Keratinocyte (primary cell): Measurements from ENCODE around the gene PROM1. TPM values are rescaled to one million over a fixed set of nuclear protein-coding genes. Genes with fewer than 3 reads are reported as not detected.

Experiments
- DNase-seq: peaks from one replicate; pipeline ENCODE4 v3.0.0-alpha.2; 2011; ENCODE audit warnings: low read depth, missing footprints, low spot score
- FAIRE-seq: peaks from 2 replicates; lab custom pipeline; 2011; peaks lifted over from hg19 to GRCh38; lab: Jason Lieb, UNC
- H2AFZ ChIP-seq: 2 replicates; pipeline ENCODE4 v1.6.0; 2012; ENCODE audit warnings: low read length, control low read depth, inconsistent platforms; ENCODE audit not compliant: control insufficient read depth
- H3K27ac ChIP-seq: 2 replicates; pipeline ENCODE4 v1.5.1; 2011; ENCODE audit warnings: low read length; ENCODE audit not compliant: control insufficient read depth, insufficient read depth
- H3K27me3 ChIP-seq: 3 replicates; pipeline ENCODE4 v1.6.0; 2011; ENCODE audit warnings: low read length; ENCODE audit not compliant: control insufficient read depth, insufficient read depth; ENCODE audit errors: extremely low read depth
- H3K36me3 ChIP-seq, 2 experiments: 2 replicates in 1 of 2; 3 replicates in 1 of 2; pipeline ENCODE4 v1.5.1; 2011; ENCODE audit warnings: low read length in 2 of 2, mild to moderate bottlenecking in 1 of 2; ENCODE audit not compliant: control insufficient read depth in 2 of 2, insufficient read depth in 2 of 2; ENCODE audit errors: extremely low read depth in 1 of 2
- H3K4me1 ChIP-seq: 3 replicates; pipeline ENCODE4 v1.5.1; 2011; ENCODE audit warnings: low read length; ENCODE audit not compliant: control insufficient read depth, insufficient read depth; ENCODE audit errors: extremely low read depth
- H3K4me2 ChIP-seq: 3 replicates; pipeline ENCODE4 v1.6.0; 2011; ENCODE audit warnings: low read depth, low read length; ENCODE audit not compliant: control insufficient read depth, insufficient read depth; ENCODE audit errors: extremely low read depth
- H3K4me3 ChIP-seq, 3 experiments: fragments of 200-600 bp in 1 of 3; sonication (generic) in 1 of 3; 2 replicates in 2 of 3; 3 replicates in 1 of 3; pipeline ENCODE4 v1.5.1; 2011 to 2016; ENCODE audit warnings: low read length in 3 of 3, mild to moderate bottlenecking in 3 of 3, control low read depth in 2 of 3, inconsistent platforms in 1 of 3, low read depth in 1 of 3, mixed read lengths in 1 of 3, mixed run types in 1 of 3, moderate library complexity in 1 of 3; ENCODE audit not compliant: control insufficient read depth in 2 of 3, insufficient read depth in 2 of 3; ENCODE audit errors: extremely low read depth in 1 of 3
- H3K79me2 ChIP-seq: 2 replicates; pipeline ENCODE4 v1.6.0; 2012; ENCODE audit warnings: low read length; ENCODE audit not compliant: control insufficient read depth, insufficient read depth
- H3K9ac ChIP-seq: 3 replicates; pipeline ENCODE4 v1.6.0; 2011; ENCODE audit warnings: low read length; ENCODE audit not compliant: control insufficient read depth, insufficient read depth; ENCODE audit errors: extremely low read depth
- H3K9me1 ChIP-seq: 3 replicates; pipeline ENCODE4 v1.6.0; 2011; ENCODE audit warnings: low read length; ENCODE audit not compliant: control insufficient read depth, insufficient read depth; ENCODE audit errors: extremely low read depth
- H3K9me3 ChIP-seq: 2 replicates; pipeline ENCODE4 v1.5.1; 2012; ENCODE audit warnings: low read depth, low read length; ENCODE audit not compliant: control insufficient read depth
- H4K20me1 ChIP-seq: 3 replicates; pipeline ENCODE4 v1.6.0; 2011; ENCODE audit warnings: low read length; ENCODE audit not compliant: control insufficient read depth, insufficient read depth; ENCODE audit errors: extremely low read depth
- EZH2 ChIP-seq: IDR thresholded peaks from one replicate; pipeline ENCODE4 v1.6.1; 2012; ENCODE audit warnings: inconsistent platforms, mild to moderate bottlenecking, low read length, moderate library complexity
- dilution Hi-C: fragments of 300-500 bp; cut with MboI; formaldehyde crosslinking; loops from one replicate; pipeline ENCODE4 v1.7.0; 2020; ENCODE audit warnings: low sequenced_read_pairs; ENCODE audit not compliant: extremely low pct_ligation_motif_present
- polyA plus RNA-seq, 5 experiments: library from polyadenylated mRNA; depleted of rRNA in 3 of 5; stranded (reverse) in 3 of 5; stranded (forward) in 1 of 5; unstranded in 1 of 5; fragments of >200 nt; gene quantifications; 1 replicate in 1 of 5; 2 replicates in 3 of 5; 3 replicates in 1 of 5; pipeline versions ENCODE4 v1.2.1 to v1.2.3, GENCODE V29; 2011 to 2012; ENCODE audit warnings: missing spikeins in 2 of 5, low read depth in 1 of 5, low replicate concordance in 1 of 5
- TF ChIP-seq, protein P1 (sequence below), 3 experiments: IDR thresholded peaks in 1 of 3; conservative IDR thresholded peaks in 1 of 3; optimal IDR thresholded peaks in 1 of 3; 2 replicates in 2 of 3; 3 replicates in 1 of 3; pipeline versions ENCODE3 to v1.5.1; 2011; ENCODE audit warnings: low read length in 3 of 3, mild to moderate bottlenecking in 3 of 3, moderate library complexity in 2 of 3, control low read depth in 1 of 3, inconsistent platforms in 1 of 3; ENCODE audit not compliant: insufficient read depth in 2 of 3; ENCODE audit errors: extremely low read depth in 1 of 3

PROM1 gene
- polyA plus RNA-seq, 1 donor (not counting 4 experiments of a cell fraction or from before 2014, with no cell fraction given) = not detected

- dilution Hi-C loops = no loop called here
Measured at GRCh38 chr4:16092682-16093319, 9.0 kb upstream of the PROM1 start.

GRCh38 chr4:16090096-16090705 lies 6.4 kb upstream of the PROM1 start:
- dilution Hi-C loops = no loop called here
- H3K4me1 ChIP-seq = no peaks in the 10 kb centered on the region
- H4K20me1 ChIP-seq = no peaks in the 10 kb centered on the region
- H3K4me3 ChIP-seq = no peak overlapping the region
- FAIRE-seq (no peak), DNase-seq (no peak)
- H3K79me2 ChIP-seq = no peaks in the 10 kb centered on the region
- no peak overlapping the region for H3K4me2 ChIP-seq
- no peaks in the 10 kb centered on the region for H3K36me3 ChIP-seq
- H3K9me3 ChIP-seq = no peaks in the 10 kb centered on the region
- H3K9ac ChIP-seq = no peak overlapping the region
- TF ChIP-seq, protein P1, sequence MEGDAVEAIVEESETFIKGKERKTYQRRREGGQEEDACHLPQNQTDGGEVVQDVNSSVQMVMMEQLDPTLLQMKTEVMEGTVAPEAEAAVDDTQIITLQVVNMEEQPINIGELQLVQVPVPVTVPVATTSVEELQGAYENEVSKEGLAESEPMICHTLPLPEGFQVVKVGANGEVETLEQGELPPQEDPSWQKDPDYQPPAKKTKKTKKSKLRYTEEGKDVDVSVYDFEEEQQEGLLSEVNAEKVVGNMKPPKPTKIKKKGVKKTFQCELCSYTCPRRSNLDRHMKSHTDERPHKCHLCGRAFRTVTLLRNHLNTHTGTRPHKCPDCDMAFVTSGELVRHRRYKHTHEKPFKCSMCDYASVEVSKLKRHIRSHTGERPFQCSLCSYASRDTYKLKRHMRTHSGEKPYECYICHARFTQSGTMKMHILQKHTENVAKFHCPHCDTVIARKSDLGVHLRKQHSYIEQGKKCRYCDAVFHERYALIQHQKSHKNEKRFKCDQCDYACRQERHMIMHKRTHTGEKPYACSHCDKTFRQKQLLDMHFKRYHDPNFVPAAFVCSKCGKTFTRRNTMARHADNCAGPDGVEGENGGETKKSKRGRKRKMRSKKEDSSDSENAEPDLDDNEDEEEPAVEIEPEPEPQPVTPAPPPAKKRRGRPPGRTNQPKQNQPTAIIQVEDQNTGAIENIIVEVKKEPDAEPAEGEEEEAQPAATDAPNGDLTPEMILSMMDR (optimal IDR thresholded peaks at IDR 0.05 in 1 of 3, IDR thresholded peaks at IDR 0.05 in 1 of 3, conservative IDR thresholded peaks at IDR 0.05 in 1 of 3; ENCODE audit: extremely low read depth in 1 of 3, insufficient read depth in 2 of 3, low read length in 3 of 3) = no peak
- TF ChIP-seq EZH2 = no peak
- no peak overlapping the region for H3K27ac ChIP-seq
- peaks cover 39% of the 10 kb centered on the region for H3K27me3 ChIP-seq
- no peaks in the 10 kb centered on the region for H3K9me1 ChIP-seq
- no peak overlapping the region for H2AFZ ChIP-seq

More at GRCh38 chr4:16092682-16093319, 9.0 kb upstream of the PROM1 start:
- no peaks in the 10 kb centered on the region for H3K4me1 ChIP-seq
- peaks cover 34% of the 10 kb centered on the region for H3K27me3 ChIP-seq
- H3K36me3 ChIP-seq = no peaks in the 10 kb centered on the region
- H3K4me3 ChIP-seq = no peak overlapping the region
- FAIRE-seq (no peak), DNase-seq (no peak)
- TF ChIP-seq, protein P1 (optimal IDR thresholded peaks at IDR 0.05 in 1 of 3, IDR thresholded peaks at IDR 0.05 in 1 of 3, conservative IDR thresholded peaks at IDR 0.05 in 1 of 3; ENCODE audit: extremely low read depth in 1 of 3, insufficient read depth in 2 of 3, low read length in 3 of 3) = no peak
- TF ChIP-seq EZH2 = no peak
- H4K20me1 ChIP-seq = no peaks in the 10 kb centered on the region
- H3K4me2 ChIP-seq = no peak overlapping the region
- no peak overlapping the region for H3K9ac ChIP-seq
- H2AFZ ChIP-seq = no peak overlapping the region
- no peaks in the 10 kb centered on the region for H3K9me3 ChIP-seq
- no peaks in the 10 kb centered on the region for H3K9me1 ChIP-seq
- H3K79me2 ChIP-seq = no peaks in the 10 kb centered on the region
- no peak overlapping the region for H3K27ac ChIP-seq
